Amniotic stem cell (primary cell): ENCODE measurements around the gene ATP10A.

ENCODE experiments used
- DNase-seq: peaks from one replicate; lab custom pipeline; 2025; lab: John Stamatoyannopoulos, UW

Gene ATP10A

DNA sequence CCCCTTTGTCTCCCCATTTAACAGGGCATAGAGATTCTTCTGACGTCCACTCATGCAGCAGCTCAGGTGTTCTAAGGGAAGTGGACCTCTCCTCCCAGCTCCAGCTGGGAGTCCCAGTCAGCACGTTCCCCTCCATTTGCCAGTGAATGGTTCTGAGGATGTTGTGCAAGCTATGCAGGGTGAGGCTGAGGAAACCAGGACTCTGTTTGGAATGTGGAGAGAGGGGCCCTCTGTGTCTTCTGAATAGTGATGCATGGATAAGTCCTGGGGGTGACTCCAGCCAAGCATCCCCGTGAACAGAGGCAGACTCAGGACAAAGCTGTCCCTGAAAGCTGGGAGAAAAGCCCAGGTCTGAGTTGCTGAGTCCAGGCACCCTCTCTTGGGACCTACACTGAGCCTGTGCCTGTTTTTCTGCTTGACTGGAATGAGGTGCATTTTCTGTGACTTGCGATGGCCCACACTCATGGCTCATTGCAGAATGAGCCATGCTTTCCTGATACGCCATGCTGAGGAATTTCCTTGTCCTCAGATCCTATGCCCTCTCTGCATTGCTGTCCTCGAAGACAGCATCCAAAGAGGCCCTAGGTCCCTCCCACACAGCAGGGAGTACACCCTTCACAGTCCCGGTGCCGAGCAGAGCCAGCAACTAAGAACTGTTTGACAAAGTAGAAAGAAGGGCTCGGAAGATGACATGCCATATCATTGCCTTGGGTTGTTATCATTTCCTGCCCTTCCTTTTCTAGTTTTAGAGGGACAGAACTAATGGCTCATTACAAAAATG is 185.2 kb downstream of the ATP10A start:
- DNase-seq = no peak

DNA sequence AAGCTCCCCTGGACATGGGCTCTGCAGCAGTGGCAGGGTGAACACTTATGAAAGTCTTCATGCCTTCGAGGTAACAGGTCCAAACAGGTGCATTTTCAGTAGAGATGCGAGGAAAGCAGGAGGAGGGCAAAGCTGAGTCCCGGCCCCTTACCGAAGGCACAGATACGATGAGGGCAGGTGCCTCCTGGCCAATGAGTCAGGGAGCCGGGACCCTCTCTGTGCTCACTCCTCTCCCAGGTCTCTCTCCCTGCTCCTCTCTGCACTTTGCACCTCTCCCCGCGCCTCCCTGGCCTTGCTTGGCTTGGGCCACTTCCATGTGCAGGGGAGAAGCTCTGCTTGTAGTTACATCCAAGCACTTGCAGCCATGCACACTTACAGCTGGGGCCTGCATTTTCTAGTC is 187.1 kb downstream of the ATP10A start:
- no peak for DNase-seq

DNA sequence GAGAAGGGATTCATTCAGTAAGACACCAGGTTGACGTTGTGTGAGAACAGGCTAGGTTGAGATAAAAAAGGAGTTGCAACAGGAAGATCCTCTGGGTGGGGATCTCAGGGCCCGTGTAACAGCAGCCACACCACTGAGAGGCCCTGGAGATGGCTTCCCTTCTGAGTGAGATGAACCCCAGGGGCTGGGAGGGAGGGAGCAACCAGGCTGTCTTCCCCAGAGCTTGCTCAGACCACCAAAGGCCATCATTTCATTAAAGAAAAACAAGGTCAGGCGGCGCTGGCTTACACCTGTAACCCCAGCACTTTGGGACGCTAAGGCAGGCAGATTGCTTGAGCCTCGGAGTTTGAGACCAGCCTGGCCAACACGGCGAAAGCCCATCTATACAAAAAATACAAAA is 187.7 kb downstream of the ATP10A start:
- DNase-seq = no peak

DNA sequence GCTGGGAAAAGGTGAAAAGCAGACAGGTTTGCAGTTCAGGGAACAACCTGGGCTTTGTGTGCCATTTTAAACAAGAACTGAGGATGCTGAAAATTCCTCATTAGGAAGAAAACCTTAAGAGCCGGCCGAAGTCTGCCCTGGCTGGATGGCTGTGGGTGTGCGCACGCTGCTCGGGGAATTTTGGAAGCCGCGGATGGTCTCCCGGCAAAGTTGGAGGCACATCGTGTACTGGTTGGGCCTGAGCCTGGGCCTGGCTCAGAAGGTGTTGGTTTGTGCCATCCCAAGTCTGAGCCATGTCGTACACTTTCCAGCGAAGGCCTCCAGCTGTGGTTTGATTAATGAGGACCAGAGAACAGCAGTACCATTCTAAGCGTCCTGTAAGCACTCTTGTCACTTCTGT is 188.2 kb downstream of the ATP10A start:
- no peak for DNase-seq

DNA sequence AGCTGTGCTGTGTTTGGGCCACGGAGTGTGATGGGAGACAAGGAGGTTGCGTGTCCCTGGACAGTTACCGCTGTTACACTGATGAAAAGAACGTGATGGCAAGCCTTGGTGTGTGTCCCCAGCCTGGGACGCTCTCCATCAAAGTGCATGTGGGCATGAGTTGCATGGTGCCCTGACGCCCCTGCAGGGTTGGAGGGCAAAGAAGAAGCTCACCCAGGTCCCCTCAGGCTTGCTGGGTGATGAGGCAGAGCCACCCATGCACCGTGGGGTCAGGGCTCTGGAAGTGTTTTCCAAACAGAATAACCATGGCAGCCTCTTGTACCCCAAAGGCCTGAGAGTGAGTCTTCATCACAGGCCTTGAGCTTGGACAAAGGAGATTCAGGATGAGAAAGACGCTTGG is 189.2 kb downstream of the ATP10A start:
- no peak for DNase-seq

DNA sequence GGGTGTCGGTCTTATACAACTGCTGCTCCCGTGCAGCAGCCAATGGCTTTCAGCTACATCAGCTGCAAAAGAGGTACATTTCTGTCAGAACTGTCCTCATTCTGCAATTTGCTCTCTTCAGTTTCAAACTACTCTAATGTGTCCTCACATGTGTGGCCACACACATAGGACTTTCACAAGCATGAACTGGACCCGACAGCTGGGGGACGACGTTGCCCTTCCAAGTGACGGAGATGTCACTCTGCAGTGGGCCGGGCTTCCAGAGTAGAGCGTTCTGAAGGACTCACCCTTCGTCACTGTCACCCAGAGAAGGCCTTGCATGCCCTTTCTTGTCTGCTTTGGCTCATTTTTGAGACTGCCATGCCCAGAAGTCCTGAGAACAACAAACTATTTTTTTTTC is 189.8 kb downstream of the ATP10A start:
- no peak for DNase-seq

DNA sequence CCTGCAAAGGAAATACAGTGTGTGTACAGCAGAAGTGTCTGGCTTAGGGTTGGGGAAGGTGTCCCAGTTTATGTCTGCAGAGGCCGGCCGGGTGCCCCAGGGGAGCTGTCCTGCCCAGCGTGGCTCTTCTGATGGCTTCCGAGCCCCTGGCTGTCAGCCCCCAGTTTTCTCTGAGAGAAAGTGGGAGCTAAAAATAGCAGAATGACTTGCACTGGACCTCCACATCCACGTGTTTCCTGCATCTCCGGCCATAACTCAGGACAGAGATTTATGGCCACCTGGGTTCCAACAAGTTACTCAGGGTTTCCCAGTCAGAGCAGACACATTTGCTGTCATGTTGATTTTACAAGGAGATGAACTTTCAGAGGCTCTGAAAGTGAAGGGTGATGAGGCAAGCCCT is 192.0 kb downstream of the ATP10A start:
- no peak for DNase-seq

DNA sequence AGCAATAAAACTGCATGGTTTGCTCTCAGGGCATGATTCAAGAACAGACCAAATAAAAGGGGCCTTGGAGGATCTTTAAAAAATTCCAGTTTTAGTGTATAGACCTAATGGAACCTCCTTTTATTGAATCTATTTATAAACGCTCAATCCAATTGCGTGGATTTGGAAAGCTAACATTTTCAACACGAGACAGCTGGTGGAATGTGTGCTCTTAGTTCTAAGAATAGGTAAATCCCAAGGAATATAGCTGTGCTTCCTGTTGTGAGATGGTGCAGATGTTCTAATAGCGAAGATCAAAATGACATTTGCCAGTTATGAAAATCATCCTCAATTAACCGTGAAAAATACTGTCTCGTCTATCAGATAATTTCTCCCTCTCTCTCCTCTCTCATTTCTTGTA is 192.5 kb downstream of the ATP10A start:
- DNase-seq = no peak

DNA sequence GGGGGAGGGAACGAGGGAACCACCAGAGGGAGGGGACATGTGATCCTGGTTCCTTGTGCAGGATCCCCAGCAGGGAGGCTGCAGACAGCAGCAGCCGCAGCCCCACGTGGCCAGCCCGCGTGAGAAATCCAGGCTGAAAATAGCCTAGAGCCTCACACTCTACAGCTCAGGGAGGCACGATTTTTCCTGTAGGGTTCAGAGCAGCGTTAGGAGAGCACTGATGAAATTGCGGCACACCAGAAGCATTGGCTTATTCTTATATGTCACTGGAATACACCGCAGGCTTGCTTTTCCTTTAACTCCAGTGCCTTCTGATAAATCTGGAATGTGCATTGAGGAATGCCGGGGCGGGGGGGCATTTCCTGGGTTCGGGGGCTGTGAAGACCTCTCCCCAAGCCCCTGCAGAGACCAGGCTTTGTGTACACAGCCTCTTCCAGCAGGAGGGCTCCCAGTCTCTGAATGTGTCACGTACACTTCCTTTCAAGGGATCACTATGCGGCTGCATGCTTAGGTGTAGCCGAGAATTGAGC is 193.0 kb downstream of the ATP10A start:
- DNase-seq = no peak

DNA sequence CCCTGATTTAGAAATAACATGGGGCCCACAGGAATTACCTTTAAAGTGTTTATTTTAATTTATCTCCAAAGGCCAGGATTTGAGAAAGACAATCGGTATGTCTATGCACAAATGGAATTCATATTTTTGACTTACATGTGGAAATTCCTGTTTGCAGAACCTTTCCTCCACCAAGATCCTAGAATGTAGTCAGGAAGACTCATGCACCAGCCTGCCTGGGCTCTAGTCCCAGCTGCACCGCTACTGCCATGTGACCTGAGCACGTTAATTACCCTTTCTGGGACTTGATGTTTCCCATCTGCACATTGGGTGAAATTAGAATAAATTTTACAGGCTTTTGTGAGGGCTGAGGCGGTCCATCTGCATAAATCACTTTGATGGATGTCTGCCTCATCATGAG is 194.2 kb downstream of the ATP10A start:
- DNase-seq = no peak

DNA sequence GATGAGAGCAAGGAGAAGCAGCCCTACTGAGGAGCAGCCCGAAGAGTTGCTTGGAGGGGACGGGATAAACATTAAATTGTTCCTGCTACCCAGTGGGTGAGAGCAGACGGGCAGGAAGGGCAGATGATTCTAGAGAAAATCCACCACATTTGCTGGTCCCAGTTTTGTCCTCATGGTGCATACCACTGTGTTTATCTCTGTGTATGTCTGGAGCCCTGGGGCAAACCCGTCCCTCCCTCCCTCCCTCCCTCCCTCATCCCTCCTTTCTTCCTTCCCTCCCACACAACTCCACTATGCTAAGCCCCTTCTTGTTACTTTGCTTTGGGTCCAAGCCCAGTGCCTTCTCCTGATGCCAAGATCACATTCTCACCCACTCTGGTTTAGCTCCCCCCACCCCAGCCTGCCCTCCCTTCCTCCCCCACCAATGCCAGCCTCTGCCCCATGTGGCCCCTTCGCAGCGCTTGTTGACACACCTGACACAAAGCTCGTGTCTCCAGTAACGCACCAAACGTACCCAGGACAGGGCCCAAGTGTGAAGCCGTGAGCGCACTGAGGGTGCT is 194.8 kb downstream of the ATP10A start:
- DNase-seq = no peak

DNA sequence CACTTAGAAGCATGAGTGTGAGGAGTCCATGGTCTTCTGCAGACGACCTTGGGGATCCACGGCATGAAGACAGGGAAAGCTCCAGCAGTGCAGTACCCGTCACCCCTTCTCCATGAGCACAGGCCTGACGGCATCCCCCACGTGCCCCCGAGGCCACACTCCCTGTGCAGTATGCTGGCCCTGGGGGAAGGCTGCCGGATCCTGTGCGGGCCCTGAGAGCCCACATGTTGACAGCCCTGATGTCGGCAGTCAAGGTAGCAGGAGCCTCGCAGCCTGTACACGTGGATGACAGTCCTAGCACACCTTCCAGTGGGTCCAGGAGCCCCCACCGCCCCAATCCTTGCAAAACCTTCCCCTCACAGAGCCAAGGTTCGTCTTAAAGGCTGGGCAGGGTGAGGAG is 195.3 kb downstream of the ATP10A start:
- DNase-seq = no peak

DNA sequence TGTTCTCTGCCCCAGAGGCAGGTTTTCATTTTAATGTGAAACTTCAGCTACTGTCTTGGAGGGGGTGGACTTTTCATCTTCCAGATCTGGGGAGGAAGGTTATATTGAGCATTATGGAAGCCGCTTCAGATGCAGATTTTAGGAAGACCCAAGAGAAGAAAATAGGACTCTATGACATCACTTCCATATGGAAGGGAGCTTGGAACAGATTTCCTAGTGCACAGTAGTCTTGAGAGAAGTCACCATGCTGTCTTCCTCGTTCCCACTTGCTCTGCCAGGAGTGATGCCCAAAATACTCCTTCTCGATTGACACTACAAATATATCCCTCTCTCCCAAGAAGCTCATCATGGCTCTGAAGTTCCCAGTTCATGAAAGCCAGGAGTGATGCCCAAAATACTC is 197.2 kb downstream of the ATP10A start:
- DNase-seq = no peak

DNA sequence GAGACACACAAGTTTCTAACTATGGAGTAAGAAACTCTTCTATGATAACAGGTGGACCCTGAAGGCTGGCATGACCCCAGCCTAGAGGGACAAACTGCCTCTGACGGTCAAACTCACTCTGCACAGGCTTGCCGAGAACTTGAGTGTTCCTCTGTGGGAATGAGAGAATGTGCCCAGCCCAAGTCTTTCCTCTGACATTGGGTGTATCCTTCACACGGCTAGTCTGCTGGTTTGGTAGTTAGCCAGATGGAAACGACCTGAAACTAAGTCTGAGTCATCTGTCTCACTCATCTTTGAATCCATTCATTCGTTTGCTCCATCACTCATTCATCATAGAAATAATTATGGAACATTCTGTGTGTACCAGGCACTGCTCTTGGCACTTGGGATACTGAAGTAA is 198.4 kb downstream of the ATP10A start:
- no peak for DNase-seq

DNA sequence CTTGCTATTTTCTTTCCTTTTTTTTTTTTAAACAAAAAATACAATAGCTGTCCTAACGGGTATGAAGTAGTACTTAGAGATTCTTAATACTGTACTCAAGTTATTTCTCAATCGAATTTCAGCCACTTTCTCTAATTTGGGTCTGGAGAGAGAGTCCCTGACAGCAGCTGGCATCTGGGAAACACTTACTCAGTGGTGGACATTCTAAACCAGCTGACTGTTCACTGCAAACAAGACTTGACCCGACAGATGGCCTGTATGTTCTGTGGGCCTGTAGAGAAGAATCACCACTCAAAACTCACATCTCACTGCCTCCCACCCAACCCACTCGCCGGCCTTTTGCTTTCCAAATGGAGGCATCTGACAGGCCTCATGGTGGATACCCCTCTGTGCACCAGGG is 199.6 kb downstream of the ATP10A start:
- no peak for DNase-seq

DNA sequence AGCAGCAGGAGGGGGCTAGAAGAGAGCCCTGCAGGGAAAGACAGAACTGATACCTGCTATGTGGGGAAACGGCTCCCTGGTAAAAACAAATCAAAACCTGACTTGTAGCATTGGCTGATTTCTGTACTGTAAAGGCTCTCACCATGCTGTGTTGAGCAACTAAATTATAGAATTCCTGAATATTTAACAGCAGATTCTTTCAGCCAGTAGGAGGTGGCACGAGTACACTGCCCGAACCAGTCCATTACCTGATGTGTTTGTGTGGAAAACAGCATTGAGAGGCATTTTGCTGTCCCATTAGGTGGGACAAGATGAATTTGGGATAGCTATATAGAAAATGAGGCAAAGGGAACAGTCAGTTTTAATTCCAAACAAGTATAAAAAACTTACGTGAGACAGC is 201.2 kb downstream of the ATP10A start:
- DNase-seq = no peak

DNA sequence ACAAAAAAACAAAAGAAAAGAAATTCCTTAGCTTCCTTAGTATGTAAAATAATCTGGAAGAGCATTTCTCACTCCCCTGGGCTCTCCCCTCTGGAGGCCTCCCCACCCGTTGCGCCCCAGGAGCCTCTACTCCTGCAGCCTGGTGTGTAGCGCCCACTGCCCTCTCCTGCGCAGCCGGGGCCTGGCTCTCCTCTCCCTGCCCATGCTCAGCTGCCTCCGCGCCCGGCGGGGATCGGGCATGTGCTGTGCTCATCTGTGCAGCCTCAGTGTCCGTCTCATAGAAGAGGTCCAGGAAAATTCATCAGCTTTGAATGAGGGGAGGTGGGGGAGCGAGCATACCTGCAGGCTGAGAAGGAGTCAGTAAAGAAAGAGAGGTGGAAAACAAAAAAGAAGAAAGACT is 203.9 kb downstream of the ATP10A start:
- no peak for DNase-seq

DNA sequence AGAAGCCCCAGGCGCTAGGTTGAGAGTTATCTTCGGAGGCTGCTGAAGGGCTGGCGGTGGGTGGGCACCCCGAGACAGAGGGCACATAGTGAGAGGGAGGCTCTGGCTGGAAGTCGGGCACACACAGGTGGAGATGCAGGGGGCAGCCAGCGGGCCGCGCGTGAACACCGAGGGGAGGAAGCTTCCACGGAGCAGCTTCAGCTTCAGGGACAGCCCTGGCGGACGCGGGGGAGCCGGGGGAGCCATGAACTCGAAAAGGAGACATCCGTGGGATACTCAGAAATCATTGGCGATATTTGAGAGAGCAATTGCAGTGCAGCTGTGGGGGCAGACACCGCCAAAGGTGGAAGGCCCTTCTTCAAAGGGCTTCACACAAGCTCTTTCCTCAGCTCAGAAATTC is 204.6 kb downstream of the ATP10A start:
- DNase-seq = no peak

DNA sequence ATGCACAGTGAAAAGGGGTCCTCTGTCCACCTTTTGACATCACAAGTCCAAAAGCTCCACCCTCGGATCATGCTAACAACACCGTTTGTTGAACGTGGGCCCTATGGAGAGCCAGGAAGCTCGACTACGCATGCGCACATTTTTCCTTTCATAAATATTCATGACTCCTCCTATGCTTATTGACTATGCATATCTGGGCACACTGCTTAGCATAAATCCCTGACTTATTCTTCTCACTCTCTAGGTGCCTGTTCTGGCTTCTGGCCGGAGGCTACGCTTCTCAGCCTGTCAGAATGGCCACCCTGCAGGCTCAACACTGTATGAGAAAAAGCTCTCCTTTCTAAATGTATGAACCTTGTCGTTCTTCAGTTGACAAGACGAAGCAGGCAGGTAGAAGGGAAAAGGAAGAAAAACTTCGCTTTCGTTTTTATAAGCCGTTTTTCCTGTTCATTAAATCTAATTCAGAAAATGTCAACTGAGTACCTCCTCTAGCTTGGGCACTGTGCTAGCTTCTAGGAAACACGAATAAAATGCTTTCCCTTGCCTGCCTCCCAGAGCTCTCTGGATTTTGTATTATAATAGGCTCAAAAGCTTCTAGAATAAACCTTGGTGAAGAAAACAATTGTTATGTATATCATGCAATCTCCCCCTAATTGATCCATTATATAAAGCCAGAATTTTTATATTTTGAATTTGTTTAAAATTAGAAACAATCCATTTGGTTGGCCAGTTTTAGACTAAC is 207.7 kb downstream of the ATP10A start:
- no peak for DNase-seq

DNA sequence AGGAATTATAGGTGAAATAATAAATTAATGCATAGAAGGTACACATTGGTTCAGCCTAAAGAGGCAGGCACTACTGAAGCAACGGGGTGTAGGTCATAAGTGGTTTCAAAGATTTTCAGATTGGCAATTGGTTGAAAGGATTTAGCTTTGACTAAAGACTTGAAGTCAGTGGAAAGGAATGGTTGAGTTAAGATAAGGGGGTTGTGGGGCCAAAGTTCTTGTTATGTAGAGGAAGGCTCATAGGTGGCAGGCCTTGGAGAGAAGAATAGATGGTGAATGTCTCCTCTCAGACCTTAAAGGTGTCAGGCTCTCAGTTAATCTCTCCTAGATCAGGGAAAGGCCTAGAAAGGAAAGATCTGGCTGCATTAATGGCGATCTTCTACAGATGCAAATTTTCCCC is 209.8 kb downstream of the ATP10A start:
- DNase-seq = no peak

DNA sequence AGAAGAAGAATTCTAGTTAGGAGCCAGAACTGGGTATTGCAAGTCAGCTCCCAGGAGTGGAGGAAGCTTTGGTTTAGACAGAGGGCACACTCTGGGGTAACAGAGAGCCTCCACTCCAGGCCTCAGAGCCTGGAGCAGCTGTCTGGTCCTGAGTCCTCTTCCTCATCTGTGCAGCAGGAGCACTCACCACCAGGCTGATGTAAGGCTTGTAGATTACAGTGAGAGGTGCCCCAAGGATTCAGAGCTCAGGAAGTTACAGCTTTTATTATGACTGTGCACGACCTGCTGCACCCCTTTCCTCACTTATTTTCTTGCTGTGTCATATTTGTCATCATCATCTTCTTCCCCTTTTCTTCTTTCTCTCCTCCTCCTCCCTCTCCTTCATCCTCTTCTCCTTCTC is 210.4 kb downstream of the ATP10A start:
- DNase-seq = no peak

DNA sequence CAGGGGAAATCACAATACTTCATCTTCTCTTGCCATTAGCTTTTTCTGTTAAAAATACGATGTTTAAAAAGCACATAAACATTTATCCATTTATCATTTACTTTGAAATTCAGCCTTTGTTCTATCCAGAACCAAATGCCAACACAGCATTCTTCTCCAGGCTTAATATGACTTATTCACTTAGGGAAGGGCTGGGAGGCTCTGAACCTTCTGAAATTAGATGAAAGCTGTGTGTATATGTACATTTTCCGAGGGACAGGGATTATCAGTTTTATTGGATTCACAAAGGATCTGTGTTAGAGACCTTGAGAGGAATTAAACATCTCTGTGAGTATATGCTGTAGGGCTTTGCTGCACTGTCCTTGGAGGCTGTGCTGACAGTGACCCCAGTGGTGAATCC is 213.7 kb downstream of the ATP10A start:
- no peak for DNase-seq

DNA sequence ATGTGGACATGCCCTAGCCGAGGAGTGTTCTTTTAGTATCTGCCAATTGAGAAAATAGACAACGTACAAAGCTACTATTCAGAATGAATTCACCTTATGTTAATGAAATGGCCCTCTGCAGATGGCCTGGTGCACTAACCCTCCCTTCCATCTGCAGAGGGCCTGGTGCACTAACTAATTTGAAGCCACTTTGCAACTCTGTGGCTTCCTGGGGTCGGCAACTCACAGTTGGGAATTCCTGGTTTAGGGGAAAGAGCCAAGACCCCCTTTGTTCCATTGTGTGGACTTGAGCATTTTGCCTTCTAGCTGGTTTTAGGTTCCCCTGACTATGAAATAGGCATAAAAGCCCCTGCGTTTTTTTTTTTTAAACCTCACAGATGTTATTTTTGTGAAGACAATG is 220.0 kb downstream of the ATP10A start:
- no peak for DNase-seq
